Esophagus mucosa (tissue), 1 donor: ENCODE data around the gene SNRPB. TPM values are rescaled to one million over a fixed set of nuclear protein-coding genes. Genes with fewer than 3 reads are reported as not detected.
"Not testable (repeated sequence)": the region's sequence is repeated elsewhere in the genome, so short reads cannot be mapped to it uniquely, and the experiment has no call there.

Source experiments
- ATAC-seq: fragments of 200-7000 bp; cut with Tn5 transposase; one replicate; pipeline ENCODE4 v1.9.1; 2020
- total RNA-seq: library from RNA; stranded (reverse); gene quantifications from one replicate; pipeline ENCODE4 v1.2.4, GENCODE V29; 2023
- donor health status: DM: yes; HTN: yes; CAD: no.

SNRPB gene
- 177 TPM for total RNA-seq

DNA sequence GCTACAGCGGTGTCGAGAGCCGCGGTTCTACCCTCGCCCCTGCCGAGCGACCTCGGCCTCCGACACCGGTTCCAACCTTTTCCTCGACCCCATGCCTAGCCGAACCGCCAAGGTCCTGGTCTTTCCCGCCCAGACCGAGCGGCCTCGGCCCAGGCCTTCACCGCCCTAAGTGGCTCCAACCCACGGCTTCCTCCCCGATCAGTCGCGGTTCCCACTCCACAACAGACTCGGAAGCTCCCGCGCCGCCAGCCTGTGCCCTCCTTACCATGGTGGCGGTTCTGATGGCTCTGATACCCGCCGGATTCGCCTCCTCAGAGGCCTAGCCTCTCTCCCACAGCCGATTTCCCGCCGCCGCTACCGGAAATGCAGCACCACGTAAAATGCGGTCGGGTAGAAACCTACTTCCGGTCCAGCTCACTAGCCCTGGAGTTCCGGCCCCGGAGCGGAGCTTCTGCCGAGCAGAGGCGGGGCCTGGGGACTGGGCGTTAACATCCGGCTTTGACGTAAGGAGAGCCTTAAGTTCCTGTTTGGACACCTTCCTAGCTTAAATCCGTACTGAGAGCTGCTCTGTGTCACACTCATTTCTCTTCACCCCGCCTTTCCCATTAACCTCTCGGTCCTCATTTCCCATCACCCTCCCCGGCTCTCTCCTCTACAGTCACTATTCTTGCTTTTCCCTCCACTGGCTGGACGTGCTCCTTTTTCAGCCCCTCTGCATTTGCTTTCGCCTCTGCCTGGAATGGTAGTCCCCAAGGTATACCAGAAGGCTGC lies at the start of gene SNRPB:
SNRPB (minus strand) TSS at position 367 of the 771 bp plus-strand sequence; CDS start at position 268, 99 bp downstream.
- peak; percentile 99 for ATAC-seq

GRCh38 chr20:2519115-2519809 lies 48.7 kb upstream of the SNRPB start:
- no peak for ATAC-seq

- no peak for ATAC-seq
Measured at GRCh38 chr20:2518558-2518957, 48.0 kb upstream of the SNRPB start.

GRCh38 chr20:2518096-2518495 lies 47.5 kb upstream of the SNRPB start:
- ATAC-seq = no peak

GRCh38 chr20:2516399-2516798 lies 45.8 kb upstream of the SNRPB start:
- no peak for ATAC-seq

DNA sequence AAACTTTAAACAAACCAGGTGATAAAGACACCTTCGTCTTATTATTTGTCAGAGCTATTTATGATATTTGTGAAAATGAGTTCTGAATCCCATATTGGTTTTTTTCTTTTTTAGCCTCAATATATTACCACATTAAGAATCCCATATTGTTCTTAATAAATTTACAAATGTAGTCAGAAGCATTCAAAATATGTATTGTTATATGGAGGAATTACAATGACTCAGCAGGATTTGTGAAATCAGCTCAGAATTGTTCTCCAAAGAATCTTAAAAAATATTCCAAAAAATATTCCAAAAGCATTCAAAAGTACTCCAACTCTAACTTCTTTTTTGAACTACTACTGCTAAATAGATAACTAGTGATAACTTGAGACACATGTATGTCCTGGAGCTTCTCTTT lies 44.6 kb upstream of the SNRPB start:
- no peak for ATAC-seq

DNA sequence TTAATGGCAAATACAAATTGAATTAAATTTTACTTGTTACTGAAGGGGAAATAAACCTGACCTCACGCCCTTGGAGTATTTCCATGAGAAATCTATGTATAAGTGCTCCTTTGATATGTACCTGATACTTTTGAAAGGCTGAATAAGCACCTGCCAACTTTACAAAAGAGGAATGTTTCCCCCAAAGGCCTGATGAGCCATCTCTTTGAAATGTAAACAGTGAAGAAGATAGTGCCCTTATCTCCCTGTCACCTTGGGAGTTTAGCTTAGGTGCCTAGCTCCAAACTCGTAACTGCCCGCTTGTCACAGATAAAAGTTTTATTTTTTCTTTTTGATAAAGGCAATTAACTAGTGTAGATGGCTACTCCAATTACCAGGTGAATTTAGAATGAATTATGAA lies 39.2 kb upstream of the SNRPB start:
- no peak for ATAC-seq

DNA sequence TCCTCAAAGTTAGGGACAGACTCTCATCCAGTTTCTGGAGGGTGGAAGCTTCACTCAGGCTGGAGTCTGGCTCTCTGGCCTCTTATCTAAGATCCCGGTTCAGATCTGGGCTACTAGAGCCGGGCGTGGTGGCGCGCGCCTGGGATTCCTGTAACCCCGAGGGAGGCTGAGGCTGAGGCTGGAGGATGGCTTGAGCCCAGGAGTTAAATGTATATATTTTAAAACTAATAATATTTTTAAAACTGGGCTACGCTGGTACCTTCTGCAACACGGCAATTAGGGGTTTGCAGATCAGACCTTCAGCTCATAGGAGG lies 38.8 kb upstream of the SNRPB start:
- ATAC-seq = no peak

DNA sequence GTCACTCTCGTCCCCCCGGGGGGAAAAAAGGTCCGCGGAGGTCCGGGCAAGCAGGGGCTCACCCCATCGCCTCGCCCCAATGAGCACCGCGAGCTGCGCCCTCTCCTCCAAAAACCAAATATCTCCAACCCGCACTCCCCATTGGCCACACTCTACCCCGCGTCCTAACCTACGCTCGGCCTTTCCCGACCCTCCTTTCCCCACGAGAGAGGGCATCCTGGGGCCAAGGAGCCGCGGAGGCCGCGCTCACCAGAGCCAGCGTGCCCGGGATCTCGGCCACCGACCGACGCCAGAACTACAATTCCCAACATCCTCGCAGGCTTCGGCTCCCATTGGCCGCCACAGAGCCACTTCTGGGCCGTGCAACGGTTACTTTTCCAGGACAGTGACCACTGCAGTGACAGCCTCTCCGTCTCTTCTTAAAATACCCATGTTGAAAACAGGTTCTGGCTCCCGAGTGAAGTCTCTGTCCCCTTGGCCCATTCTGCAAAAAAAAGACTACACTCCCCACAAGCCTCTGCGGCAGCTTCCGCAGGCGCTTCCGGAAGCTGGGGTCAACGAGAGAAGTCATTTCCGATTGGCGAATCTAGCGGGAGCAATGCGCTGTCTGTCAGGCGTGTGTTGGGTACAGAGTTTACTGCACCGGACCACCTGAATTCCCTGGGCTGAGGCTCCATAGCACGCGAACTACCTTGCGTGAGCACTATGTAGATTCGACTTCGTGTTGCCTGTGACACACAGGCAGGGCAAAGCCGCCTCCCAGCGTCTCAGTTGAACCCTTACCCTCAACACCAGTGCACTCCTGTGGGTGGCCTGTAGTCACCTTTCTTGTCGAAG lies 38.3 kb upstream of the SNRPB start, which contains the start of gene ZNF343:
ZNF343 (minus strand) TSS at position 285 of the 837 bp plus-strand sequence. CDS start 15,020 bp downstream, outside the sequence.
- peak; percentile 90 for ATAC-seq

- ATAC-seq = peak; percentile 63
Measured at GRCh38 chr20:2507875-2508630, 37.5 kb upstream of the SNRPB start.

- ATAC-seq = no peak
Measured at GRCh38 chr20:2507464-2507863, 36.9 kb upstream of the SNRPB start.

- not testable (repeated sequence) for ATAC-seq
Measured at GRCh38 chr20:2506426-2506825, 35.8 kb upstream of the SNRPB start.

DNA sequence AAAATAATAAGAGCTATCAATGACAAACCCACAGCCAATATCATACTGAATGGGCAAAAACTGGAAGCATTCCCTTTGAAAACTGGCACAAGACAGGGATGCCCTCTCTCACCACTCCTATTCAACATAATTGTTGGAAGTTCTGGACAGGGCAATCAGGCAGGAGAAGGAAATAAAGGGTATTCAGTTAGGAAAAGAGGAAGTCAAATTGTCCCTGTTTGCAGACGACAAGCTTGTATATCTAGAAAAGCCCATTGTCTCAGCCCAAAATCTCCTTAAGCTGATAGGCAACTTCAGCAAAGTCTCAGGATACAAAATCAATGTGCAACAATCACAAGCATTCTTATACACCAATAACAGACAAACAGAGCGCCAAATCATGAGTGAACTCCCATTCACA lies 34.2 kb upstream of the SNRPB start:
- ATAC-seq = not testable (repeated sequence)

- ATAC-seq = not testable (repeated sequence)
Measured at GRCh38 chr20:2502808-2503384, 32.3 kb upstream of the SNRPB start.

DNA sequence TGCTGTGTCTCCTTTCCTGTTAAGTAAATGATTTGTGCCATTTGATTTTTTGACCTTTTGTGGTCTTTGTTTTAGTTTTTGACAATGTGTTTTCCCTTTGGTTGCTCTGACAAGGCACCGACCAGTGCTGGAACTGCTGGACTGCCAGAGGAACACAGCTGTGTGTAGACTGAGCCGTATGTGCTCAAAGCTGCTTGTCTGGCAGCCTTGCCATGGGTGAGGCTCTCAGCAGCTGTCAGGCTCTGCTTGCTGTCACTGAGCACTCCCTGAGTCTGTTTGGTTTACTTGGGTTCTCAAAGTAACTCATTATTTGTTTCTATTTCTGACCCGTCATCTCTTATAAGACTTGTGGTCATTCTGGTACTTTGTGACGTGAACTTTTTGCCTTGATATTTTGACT lies 15.1 kb upstream of the SNRPB start:
- no peak for ATAC-seq

- no peak for ATAC-seq
Measured at GRCh38 chr20:2485080-2485479, 14.5 kb upstream of the SNRPB start.

DNA sequence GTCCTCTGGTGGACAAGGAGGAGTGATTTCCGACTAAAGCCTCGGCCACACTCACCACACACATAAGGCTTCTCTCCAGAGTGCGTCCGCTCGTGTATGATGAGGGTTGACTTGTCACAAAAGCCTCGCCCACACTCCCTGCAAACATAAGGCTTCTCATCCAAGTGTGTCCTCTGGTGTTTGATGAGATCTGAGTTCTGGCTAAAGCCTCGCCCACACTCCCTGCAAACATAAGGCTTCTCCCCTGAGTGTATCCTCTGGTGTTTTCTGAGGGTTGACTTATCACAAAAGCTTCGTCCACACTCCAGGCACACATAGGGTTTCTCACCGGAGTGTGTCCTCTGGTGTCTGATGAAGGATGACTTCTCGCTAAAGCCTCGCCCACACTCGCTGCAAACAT lies 12.9 kb upstream of the SNRPB start:
- no peak for ATAC-seq

GRCh38 chr20:2480381-2480780 lies 9.8 kb upstream of the SNRPB start:
- no peak for ATAC-seq

- no peak for ATAC-seq
Measured at GRCh38 chr20:2476742-2477615, 6.4 kb upstream of the SNRPB start.

GRCh38 chr20:2475850-2476741 lies 5.5 kb upstream of the SNRPB start:
- peak; percentile 24 for ATAC-seq
